ENCODE data around the gene RASAL2. TPM values are rescaled to one million over a fixed set of nuclear protein-coding genes. Genes with fewer than 3 reads are reported as not detected.

Gene RASAL2
- total and polyA plus RNA-seq, 2 donors (not counting 1 experiment from before 2014, with no cell fraction given), result 0.12 TPM; not detected in 1

DNA sequence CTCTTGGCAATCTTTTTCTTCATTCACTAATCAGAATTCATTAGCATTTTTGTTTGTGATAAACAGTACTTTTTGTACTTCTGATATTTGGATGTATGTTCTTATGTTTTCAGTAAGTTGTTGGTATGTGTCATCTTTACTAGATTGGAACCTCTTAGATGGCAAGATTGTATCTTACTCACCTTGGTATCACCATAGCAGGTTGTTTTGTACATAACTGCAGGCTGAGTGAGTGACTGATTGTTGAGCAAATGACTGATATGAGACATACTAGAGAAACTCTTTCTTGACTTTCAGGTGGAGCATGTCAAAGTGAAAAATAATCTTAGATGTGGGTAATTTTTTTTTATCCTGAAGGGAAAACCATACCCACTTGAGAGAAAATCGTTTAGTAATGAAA, 229.2 kb downstream of the RASAL2 start:
- peaks cover 19% of the 10 kb centered on the region for H3K27me3 Mint-ChIP-seq

DNA sequence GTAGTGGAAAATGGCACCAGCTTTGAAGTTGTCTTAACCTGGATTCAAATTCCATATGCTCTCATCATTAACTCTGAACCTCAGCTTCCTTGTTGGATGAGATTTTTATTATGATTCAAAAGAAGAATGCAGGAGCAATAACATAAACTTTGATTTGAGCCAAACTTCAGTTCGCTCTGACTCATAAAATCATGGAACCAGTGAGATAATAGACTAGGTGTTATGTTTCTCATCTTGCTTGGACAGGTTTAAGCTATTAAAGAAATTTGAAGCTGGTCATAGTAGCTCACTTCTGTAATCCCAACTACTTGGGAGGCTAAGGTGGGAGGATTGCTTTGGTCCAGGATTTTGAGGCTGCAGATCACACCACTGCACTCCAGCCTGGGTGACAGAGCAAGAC, 230.1 kb downstream of the RASAL2 start:
- TF ChIP-seq, protein P1, sequence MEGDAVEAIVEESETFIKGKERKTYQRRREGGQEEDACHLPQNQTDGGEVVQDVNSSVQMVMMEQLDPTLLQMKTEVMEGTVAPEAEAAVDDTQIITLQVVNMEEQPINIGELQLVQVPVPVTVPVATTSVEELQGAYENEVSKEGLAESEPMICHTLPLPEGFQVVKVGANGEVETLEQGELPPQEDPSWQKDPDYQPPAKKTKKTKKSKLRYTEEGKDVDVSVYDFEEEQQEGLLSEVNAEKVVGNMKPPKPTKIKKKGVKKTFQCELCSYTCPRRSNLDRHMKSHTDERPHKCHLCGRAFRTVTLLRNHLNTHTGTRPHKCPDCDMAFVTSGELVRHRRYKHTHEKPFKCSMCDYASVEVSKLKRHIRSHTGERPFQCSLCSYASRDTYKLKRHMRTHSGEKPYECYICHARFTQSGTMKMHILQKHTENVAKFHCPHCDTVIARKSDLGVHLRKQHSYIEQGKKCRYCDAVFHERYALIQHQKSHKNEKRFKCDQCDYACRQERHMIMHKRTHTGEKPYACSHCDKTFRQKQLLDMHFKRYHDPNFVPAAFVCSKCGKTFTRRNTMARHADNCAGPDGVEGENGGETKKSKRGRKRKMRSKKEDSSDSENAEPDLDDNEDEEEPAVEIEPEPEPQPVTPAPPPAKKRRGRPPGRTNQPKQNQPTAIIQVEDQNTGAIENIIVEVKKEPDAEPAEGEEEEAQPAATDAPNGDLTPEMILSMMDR (IDR thresholded peaks at IDR 0.05), result no peak
- no peak for TF ChIP-seq EZH2 (IDR thresholded peaks at IDR 0.05; ENCODE audit: borderline replicate concordance, insufficient read depth, low read depth, low read length, poor library complexity, severe bottlenecking)
- Histone ChIP-seq H4K20me1 (ENCODE audit: control insufficient read depth, insufficient read depth, low read length, poor library complexity, severe bottlenecking) (no peaks in the 10 kb centered on the region), H3K4me2 (replicated peaks; ENCODE audit: low read depth, low read length, poor library complexity, severe bottlenecking) (no peak overlapping the region), H2AFZ (ENCODE audit: insufficient read depth, low read depth, low read length, poor library complexity, severe bottlenecking) (no peak overlapping the region), H3K9ac (ENCODE audit: low read length) (no peak overlapping the region), H3K27me3 (replicated peaks in 1 of 4; ENCODE audit: control extremely low read depth in 1 of 4, control insufficient read depth in 3 of 4, insufficient read depth in 4 of 4, low read length in 3 of 4) (peaks cover 0 to 3% (median 0%) of the 10 kb centered on the region in 4 experiments), H3K4me3 (ENCODE audit: control extremely low read depth in 1 of 5, extremely low read depth in 1 of 5, insufficient read depth in 1 of 5, low read depth in 2 of 5, low read length in 4 of 5) (no peak overlapping the region), H3K79me2 (ENCODE audit: control insufficient read depth, insufficient read depth, low read length) (no peaks in the 10 kb centered on the region), H3K27ac (ENCODE audit: low read length in 2 of 2) (no peak overlapping the region), H3K4me1 (ENCODE audit: control insufficient read depth in 2 of 2, insufficient read depth in 2 of 2, low read length in 2 of 2) (peaks cover 0 to 3% of the 10 kb centered on the region in 2 donors), H3K36me3 (replicated peaks in 1 of 2; ENCODE audit: control extremely low read depth in 1 of 2, control insufficient read depth in 1 of 2, extremely low read depth in 1 of 2, insufficient read depth in 2 of 2, low read length in 1 of 2) (no peaks in the 10 kb centered on the region), H3K9me3 (ENCODE audit: control extremely low read depth in 1 of 3, control insufficient read depth in 2 of 3, insufficient read depth in 1 of 3, low read length in 2 of 3) (no peaks in the 10 kb centered on the region)
- ChIA-PET POLR2A (no interaction called here), CTCF (interaction anchor here (2.3 kb wide), 1 partner anchor 24 kb away, joined by 10 read pairs; no protein-coding TSS in a partner anchor)
- Mint-ChIP-seq H3K27ac (no peak overlapping the region), H3K27me3 (peaks cover 21% of the 10 kb centered on the region), H3K9me3 (ENCODE audit: insufficient read depth) (no peaks in the 10 kb centered on the region), H3K4me3 (no peak overlapping the region), H3K4me1 (peaks cover 3% of the 10 kb centered on the region)
- WGBS (ENCODE audit: insufficient coverage), result no CpG with 5 or more reads among the region's 1 CpG
- intact Hi-C loops (cut with micrococcal nuclease), result no loop called here
- DNase-seq, result no peak
- no peak for ATAC-seq (ENCODE audit: low read depth)

More for the DNA sequence above, 229.2 kb downstream of the RASAL2 start:
- no peaks in the 10 kb centered on the region for H4K20me1 ChIP-seq (ENCODE audit: control insufficient read depth, insufficient read depth, low read length, poor library complexity, severe bottlenecking)
- no peak overlapping the region for H3K4me3 ChIP-seq (ENCODE audit: control extremely low read depth in 1 of 5, extremely low read depth in 1 of 5, insufficient read depth in 1 of 5, low read depth in 2 of 5, low read length in 4 of 5)
- TF ChIP-seq EZH2 (IDR thresholded peaks at IDR 0.05; ENCODE audit: borderline replicate concordance, insufficient read depth, low read depth, low read length, poor library complexity, severe bottlenecking), result no peak
- TF ChIP-seq, protein P1 (IDR thresholded peaks at IDR 0.05), result no peak
- no peaks in the 10 kb centered on the region for H3K9me3 Mint-ChIP-seq (ENCODE audit: insufficient read depth)
- no peak for ATAC-seq (ENCODE audit: low read depth)
- no peak for DNase-seq
- H3K4me3 Mint-ChIP-seq, result no peak overlapping the region
- H3K27ac ChIP-seq (ENCODE audit: low read length in 2 of 2), result no peak overlapping the region
- CTCF ChIA-PET, result interaction anchor here (1.0 to 2.0 kb wide), 2 partner anchors 24 to 177 kb away, joined by 3 to 6 read pairs; no protein-coding TSS in a partner anchor
- H3K4me2 ChIP-seq (replicated peaks; ENCODE audit: low read depth, low read length, poor library complexity, severe bottlenecking), result no peak overlapping the region
- H3K4me1 Mint-ChIP-seq, result peaks cover 3% of the 10 kb centered on the region
- H3K4me1 ChIP-seq (ENCODE audit: control insufficient read depth in 2 of 2, insufficient read depth in 2 of 2, low read length in 2 of 2), result peaks cover 0 to 3% of the 10 kb centered on the region in 2 donors
- peaks cover 0 to 3% (median 0%) of the 10 kb centered on the region in 4 experiments for H3K27me3 ChIP-seq (replicated peaks in 1 of 4; ENCODE audit: control extremely low read depth in 1 of 4, control insufficient read depth in 3 of 4, insufficient read depth in 4 of 4, low read length in 3 of 4)
- POLR2A ChIA-PET, result no interaction called here
- no peak overlapping the region for H2AFZ ChIP-seq (ENCODE audit: insufficient read depth, low read depth, low read length, poor library complexity, severe bottlenecking)
- no peaks in the 10 kb centered on the region for H3K79me2 ChIP-seq (ENCODE audit: control insufficient read depth, insufficient read depth, low read length)
- WGBS (ENCODE audit: insufficient coverage), result no CpG with 5 or more reads among the region's 1 CpG
- H3K36me3 ChIP-seq (replicated peaks in 1 of 2; ENCODE audit: control extremely low read depth in 1 of 2, control insufficient read depth in 1 of 2, extremely low read depth in 1 of 2, insufficient read depth in 2 of 2, low read length in 1 of 2), result no peaks in the 10 kb centered on the region
- intact Hi-C loops (cut with micrococcal nuclease), result no loop called here
- no peaks in the 10 kb centered on the region for H3K9me3 ChIP-seq (ENCODE audit: control extremely low read depth in 1 of 3, control insufficient read depth in 2 of 3, insufficient read depth in 1 of 3, low read length in 2 of 3)
- H3K27ac Mint-ChIP-seq, result no peak overlapping the region
- H3K9ac ChIP-seq (ENCODE audit: low read length), result no peak overlapping the region
